CD4-positive, alpha-beta T cell treated with Interleukin-17A for 1 hour (primary cell): ENCODE measurements around the gene BTBD9.
"Not testable (repeated sequence)": the region's sequence is repeated elsewhere in the genome, so short reads cannot be mapped to it uniquely, and the experiment has no call there.

Experiments
- DNase-seq: peaks from one replicate; pipeline ENCODE4 v3.0.0-alpha.2; 2020

The BTBD9 gene

GRCh38 chr6:38648629-38649028 lies 8.9 kb upstream of the BTBD9 start:
- no peak for DNase-seq

DNA sequence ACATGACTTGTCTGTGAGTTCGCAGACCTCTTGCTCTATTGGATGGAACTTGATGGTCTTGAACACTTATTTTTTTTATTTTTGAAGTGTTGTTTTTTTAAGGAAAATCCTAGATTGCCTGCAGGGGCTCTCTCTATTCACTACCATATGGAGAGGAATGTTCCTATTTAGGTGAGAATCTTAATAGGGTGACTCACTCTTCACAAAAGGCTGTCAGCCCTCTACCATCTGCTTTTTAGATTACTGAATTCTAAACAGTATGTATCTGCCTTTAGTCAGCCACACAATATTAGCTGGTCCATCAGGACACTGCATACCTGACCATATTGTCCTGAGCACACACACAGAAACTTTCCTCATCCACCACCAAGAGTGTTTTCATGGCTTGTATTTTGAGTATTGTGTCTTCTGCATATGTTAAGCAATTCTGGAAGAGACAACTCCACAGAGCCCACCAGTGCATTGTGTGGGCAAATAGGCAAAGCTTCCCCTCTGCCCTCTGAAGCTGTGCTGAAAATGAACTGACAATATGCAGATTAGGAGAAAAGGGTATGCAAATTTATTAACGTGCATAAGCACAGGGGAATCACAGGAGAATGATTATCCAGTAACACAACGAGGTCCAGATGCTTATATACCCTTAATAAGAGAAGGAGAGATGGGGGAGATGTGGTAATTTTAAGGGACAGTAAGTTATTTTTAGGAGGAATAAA lies 6.6 kb upstream of the BTBD9 start:
- DNase-seq = no peak

- DNase-seq = no peak
These were observed 5.2 kb upstream of the BTBD9 start for GRCh38 chr6:38644951-38645350.

GRCh38 chr6:38640216-38640909 lies 634 bp upstream of the BTBD9 start:
- no peak for DNase-seq

DNA sequence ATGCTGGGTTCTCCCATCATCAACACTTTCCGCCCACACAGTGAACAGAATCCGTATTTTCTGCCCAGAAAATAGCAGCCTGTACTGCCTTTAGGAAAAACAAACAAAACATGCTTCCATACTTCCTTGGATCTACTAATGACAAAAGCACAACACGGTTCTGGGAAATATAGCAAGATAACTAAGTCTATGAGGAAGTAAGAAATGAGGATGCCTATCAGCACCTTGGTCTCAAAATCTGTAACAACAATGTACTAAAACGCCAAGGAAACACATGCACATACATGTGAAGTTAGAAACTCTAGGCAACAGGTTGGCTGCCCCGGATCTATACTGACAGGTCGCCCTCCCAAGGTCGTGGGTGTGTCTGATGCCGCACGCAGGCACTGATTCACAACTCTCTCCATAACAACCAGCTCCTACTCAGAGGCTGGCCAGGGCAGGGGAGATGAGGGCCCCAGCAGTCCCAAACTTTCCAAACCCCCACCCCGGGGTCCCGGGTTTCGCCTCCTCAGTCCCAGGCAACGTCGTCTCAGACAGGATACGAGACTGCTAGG lies 710 bp downstream of the BTBD9 start:
- peak; percentile 71 for DNase-seq

- DNase-seq = no peak
These were observed 2.0 kb downstream of the BTBD9 start for GRCh38 chr6:38637756-38638155.

- no peak for DNase-seq
These were observed 3.7 kb downstream of the BTBD9 start for GRCh38 chr6:38636027-38636426.

GRCh38 chr6:38634518-38634917 lies 5.2 kb downstream of the BTBD9 start:
- no peak for DNase-seq

DNA sequence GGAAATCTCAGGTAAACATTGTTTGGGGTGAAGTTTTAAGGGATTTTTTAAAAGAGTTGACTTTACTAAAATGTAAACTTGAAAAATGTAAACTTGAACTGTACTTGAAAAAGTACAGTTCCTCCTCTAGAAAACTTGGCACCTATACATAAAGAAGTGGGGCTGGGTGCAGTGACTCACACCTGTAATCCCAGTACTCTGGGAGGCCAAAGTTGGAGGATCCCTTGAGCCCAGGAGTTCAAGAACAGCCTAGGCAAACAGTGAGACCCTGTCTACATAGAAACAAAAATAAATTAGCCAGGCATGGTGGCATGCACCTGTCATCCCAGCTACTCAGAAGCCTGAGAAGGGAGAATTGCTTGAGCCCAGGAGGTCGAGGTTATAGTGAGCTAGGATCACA lies 7.2 kb downstream of the BTBD9 start:
- no peak for DNase-seq

- no peak for DNase-seq
These were observed 8.4 kb downstream of the BTBD9 start for GRCh38 chr6:38631186-38631783.

GRCh38 chr6:38625217-38625616 lies 14.5 kb downstream of the BTBD9 start:
- no peak for DNase-seq

DNA sequence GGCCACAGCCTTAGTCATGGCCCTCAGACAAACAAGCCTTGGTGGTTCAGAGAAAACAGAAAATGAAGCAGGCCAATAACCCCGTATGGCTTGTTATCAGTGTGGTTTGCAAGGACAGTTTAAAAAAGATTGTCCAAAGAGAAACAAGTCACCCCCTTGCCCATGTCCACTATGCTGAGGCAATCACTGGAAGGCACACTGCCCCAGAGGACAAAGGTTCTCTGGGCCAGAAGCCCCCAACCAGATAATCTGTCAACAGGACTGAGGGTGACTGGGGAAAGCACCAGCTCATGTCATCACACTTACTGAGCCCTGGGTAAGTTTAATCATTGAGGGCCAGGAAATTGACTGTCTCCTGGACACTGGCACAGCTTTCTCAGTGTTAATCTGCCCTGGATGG lies 20.4 kb downstream of the BTBD9 start:
- not testable (repeated sequence) for DNase-seq

- DNase-seq = not testable (repeated sequence)
These were observed 21.4 kb downstream of the BTBD9 start for GRCh38 chr6:38618301-38618700.

DNA sequence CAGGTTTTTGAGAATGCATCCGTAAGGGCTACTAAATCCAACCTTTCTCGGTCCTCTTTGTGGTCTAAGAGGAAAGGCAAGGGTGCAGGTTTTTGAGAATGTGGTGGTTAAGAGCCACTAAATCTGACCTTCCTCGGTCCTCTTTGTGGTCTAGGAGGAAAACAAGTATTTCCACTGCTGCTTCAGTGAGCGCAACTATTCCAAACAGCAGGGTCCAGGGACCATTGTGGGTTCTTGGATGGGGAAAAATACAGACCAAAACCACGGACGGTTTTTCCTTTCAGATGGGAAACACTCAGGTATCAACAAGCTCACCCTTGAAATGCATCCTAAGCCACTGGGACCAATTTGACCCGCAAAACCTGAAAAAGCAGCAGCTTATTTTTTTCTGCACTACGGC lies 21.9 kb downstream of the BTBD9 start:
- DNase-seq = no peak

DNA sequence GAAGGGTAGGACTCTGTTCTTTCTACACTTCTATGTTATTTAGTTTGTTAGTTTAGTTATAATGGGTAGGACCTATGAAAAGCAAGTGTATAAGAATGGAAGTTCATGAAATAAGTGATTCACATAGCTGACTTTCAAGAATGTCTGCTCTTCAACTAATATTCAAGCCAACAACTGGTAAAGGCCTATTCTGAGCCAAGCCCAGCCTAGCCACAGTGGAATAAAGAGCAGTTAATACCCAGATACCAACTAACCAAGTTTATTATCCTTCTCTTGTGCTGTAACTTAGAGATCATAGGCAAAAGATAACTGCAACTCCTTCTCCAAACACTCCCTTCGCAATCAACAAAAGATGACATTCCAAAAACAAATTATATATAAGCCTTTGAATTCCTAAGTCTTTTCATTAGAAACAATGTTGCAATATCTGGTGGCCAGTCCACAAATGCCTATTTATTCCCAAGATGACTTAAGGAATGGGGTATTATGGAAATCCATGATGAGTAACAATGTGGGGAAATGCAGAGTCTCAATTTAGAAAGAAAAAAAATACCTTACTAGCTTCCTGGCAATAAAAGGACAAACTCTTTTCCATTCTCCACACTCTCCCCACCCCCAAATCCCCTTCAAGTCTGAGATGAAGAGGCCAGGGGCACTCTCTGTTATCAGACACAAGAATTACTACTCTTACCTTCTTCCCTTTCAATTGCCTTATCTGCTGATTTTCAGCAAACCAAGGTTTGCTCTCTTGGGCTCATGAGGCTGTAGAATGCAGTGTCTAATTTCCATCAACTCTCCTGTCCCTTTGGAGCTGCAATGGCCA lies 27.4 kb downstream of the BTBD9 start:
- DNase-seq = no peak

- DNase-seq = no peak
These were observed 29.6 kb downstream of the BTBD9 start for GRCh38 chr6:38610050-38610625.

GRCh38 chr6:38604700-38605099 lies 35.0 kb downstream of the BTBD9 start:
- no peak for DNase-seq

DNA sequence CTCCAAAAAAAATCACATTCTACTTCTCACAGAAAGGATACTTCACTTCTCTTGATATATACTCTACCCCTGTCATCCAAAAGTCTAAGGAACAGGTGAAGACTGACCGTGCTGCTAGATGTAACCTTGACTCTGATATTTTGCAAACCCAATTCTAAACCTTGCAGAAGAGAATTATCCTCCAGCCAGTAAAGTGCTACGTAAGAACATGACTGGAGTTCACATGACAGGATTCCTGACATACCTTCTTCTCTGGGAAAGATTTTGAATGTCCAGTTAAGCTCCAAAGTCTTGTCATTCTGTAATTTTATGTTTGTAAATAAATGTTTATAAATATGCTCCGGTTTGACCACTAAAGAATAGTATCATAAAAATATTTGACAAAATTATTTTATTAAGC lies 35.8 kb downstream of the BTBD9 start:
- DNase-seq = no peak

- DNase-seq = no peak
These were observed 36.2 kb downstream of the BTBD9 start for GRCh38 chr6:38603496-38603895.

GRCh38 chr6:38599966-38600550 lies 39.7 kb downstream of the BTBD9 start:
- no peak for DNase-seq

DNA sequence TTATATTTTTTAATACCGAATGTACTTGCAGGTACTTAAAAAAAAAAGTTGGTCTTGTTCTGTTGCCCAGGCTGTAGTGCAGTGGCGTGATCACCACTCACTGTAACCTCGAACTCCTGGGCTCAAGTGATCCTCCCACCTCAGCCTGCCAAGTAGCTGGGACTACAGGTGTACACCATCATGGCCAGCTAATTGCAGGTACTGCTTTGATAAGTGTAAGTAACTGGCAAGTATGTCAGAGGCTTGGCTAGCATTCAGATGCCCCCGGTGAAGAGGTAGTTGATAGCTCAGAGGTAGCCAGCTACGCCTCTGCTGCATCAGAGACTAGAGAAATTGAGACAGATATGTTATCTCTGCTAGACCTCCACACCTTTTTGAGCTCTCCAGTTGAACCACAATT lies 40.5 kb downstream of the BTBD9 start:
- no peak for DNase-seq

DNA sequence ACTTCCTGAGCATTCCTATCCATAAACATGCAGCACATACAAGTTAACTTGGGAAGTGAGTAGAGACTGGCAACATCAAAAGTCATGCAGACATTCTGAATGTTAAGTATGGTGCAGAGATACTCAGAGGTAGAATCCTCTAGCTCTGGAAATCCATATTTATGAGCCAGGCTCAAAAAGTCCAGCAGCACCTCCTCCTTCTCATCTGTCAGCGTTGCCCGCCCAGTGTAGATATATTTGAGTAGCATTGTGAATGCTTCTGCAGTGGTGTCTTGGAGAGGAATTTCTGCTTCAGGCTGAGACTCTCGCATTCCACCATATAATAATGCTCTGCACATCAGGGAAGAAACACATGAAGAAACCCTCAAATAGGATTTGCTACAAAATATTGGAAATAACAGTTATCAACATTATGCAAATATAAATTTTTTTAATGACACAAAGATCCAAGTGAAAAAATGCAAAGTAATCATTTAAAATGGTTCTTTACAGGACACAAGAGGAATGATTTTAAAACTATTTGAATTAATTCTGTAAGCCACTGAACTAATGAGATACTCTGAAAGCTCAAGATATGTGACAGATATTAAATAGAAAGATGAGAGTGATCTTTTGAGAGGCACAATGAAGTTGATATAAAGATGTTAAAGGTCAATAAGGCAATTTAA lies 45.6 kb downstream of the BTBD9 start:
- no peak for DNase-seq
